SK-N-MC (cell line): Measurements from ENCODE around the gene SPATS2L.

Experiments
- DNase-seq: peaks from one replicate; pipeline ENCODE4 v3.0.0-alpha.2; 2011; ENCODE audit warnings: low read depth, low spot score
- H3K27ac ChIP-seq: fragments of 200-600 bp; sonication (generic); 2 replicates; pipeline ENCODE4 v1.5.1; 2016; ENCODE audit warnings: mixed run types
- H3K36me3 ChIP-seq: fragments of 200-600 bp; sonication (generic); 2 replicates; pipeline ENCODE4 v1.6.1; 2017; ENCODE audit warnings: antibody characterized with exemption, low read length, mixed read lengths; ENCODE audit not compliant: insufficient read depth
- H3K4me3 ChIP-seq: fragments of 200-600 bp; sonication (generic); 2 replicates; pipeline ENCODE4 v1.5.1; 2016
- H3K9ac ChIP-seq: fragments of 200-600 bp; sonication (generic); 2 replicates; pipeline ENCODE4 v1.8.0; 2017; ENCODE audit warnings: mixed run types, mixed read lengths; ENCODE audit not compliant: insufficient read length
- H3K9me3 ChIP-seq: fragments of 200-600 bp; sonication (generic); 2 replicates; pipeline ENCODE4 v1.6.1; 2017; ENCODE audit warnings: low read depth, mild to moderate bottlenecking, antibody characterized with exemption, low read length, moderate library complexity, mixed read lengths
- EZH2 ChIP-seq: fragments of 200-600 bp; sonication (generic); IDR thresholded peaks from one replicate; pipeline ENCODE4 v1.6.1; 2017; ENCODE audit warnings: antibody characterized with exemption
- FOXP2 ChIP-seq: optimal IDR thresholded peaks from 2 replicates; pipeline ENCODE3; 2011; ENCODE audit warnings: mild to moderate bottlenecking, moderate library complexity; ENCODE audit not compliant: insufficient read depth; ENCODE audit errors: extremely low read length, control extremely low read depth
- POLR2AphosphoS5 ChIP-seq: IDR thresholded peaks from 2 replicates; pipeline ENCODE4 v1.6.1; 2012; ENCODE audit warnings: mild to moderate bottlenecking, low read depth, low read length, borderline replicate concordance

Gene SPATS2L

DNA sequence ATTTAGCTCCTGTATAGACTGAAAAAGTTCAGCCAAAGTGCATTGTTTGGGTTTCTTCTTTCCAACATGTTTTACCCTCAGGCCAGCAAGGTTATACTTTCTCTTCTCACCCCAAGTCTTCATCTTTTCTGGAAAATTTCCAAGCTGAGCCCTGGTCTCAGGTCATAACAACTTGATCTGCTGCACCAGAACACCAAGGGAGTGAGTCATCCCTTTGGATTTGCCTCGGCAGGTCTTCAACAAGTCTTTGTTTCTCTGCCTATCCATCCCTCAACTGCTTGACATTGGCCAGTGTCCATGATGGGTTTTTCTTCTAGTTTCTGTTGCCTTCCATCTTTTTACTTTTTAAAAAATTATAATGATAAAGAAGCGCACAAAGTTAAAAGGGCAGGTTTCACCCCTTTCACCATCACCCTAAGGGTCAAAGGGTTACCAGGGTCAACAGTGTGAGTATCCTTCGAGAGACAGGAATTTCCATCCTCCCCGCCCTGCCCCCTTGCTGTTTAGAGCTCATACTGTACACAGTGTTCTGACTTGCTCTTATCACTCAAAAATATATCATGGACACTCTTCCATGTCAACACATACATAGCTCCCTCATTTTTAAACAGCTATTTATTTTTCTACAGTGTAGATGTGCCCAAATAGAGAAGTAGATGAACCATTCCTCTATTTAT, 5.7 kb upstream of the SPATS2L start:
- DNase-seq, result no peak
- TF ChIP-seq POLR2AphosphoS5, result no peak
- TF ChIP-seq EZH2, result no peak
- no peak for TF ChIP-seq FOXP2

DNA sequence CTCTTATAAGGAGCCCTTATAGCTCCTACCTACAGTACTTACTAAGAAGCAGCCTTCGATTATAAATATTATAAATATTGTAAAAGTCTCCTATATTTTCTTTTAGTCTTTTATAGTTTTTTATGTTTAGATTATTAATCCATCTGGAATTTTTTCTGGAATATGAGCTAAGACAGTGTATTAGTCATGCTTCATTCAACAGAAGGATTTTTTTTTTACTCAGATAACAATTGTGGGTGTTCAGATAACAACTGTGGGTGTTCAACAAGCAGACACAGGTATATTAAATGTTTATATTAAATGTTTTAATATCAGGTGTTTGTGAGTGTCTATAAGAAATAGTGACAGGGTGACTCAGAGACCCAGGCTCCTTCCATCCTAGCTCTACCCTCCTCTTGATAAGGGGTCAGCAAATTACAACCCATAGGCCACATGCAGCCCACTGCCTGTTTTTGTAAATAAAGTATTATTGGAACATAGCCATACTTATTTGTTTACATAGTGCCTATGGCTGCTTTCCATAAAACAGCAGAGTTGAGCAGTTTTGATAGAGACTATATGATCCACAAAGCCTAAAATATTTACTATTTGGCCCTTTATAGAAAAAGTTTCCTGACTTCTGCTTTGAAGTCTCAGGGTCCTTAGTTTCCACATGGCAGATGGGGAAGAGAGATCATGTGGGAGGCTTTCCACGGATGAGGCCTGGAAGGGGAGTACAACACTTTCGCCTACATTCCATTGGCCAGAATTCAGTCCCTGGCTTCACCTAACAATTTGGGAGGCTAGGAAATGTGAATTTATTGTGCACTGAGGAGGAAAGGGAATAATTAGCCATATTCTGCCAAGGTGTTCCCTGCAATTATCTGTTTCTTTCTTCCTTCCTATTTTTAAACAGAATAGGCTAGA, 4.3 kb upstream of the SPATS2L start:
- H3K9me3 ChIP-seq, result no peaks in the 10 kb centered on the region
- DNase-seq, result no peak
- H3K4me3 ChIP-seq, result no peak overlapping the region
- no peak overlapping the region for H3K27ac ChIP-seq
- TF ChIP-seq FOXP2 (no peak), EZH2 (no peak)
- no peaks in the 10 kb centered on the region for H3K36me3 ChIP-seq
- H3K9ac ChIP-seq, result no peak overlapping the region

More for the DNA sequence above, 5.7 kb upstream of the SPATS2L start:
- Histone ChIP-seq H3K9ac (no peak overlapping the region), H3K4me3 (no peak overlapping the region), H3K36me3 (no peaks in the 10 kb centered on the region), H3K9me3 (no peaks in the 10 kb centered on the region), H3K27ac (no peak overlapping the region)

DNA sequence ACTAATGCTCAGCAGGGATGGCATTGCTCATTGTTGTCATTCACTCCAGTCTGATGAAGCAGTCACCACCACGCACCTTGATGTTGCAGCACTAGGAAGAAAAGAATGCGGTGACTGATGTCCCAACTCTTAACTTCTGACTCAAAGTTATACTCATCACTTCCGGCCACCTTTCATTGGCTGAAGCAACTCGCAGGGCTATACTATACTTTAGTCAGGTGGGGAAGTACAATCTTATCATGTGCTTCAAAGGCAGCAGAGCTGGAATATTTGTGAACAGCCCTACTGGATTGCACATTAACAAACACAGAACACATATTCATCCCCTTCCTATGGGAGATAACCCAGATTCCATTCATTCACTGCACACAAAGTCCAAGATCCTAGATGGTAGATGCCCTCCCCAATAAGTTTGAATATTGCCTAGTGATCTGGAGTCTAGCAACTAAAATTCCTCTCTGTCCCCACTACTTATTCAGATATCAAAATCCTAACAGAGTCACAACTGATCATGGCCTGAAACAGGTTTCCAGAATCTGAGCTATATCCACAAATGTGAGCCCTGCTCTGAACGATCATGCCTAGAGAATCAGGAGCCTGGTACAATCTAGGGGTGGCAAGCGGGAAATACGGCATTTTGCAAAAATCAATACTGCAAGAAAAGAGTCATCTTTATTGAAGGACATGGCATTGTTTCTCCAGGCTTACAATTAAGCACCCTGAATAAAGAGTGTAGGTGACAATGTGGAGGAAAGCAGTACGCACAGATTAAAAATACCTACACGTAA, 3.4 kb upstream of the SPATS2L start:
- no peak overlapping the region for H3K4me3 ChIP-seq

DNA sequence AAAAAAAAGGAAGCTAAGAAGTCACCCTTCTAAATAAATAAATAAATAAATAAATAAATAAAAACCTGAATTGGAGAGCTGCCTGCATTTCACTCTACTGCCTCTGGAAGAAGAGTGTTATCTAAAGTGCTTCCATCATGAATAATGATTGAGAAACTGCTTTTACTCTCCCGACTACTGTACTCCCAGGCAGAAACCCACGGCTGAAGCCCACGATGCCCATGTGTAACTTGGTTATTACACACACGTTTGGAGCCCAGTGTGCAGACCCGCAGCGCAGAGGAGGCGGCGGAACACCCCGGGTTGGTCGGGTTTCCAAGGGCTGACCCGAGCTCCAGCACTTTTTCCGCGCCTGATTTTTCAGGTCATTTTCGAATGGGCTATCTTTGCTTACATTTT, 697 bp upstream of the SPATS2L start:
- TF ChIP-seq POLR2AphosphoS5 (no peak), EZH2 (no peak), FOXP2 (no peak)
- Histone ChIP-seq H3K36me3 (no peaks in the 10 kb centered on the region), H3K4me3 (peak overlapping the region; percentile 84), H3K9me3 (no peaks in the 10 kb centered on the region), H3K27ac (no peak overlapping the region), H3K9ac (peak overlapping the region; percentile 68)
- DNase-seq, result no peak

More for the DNA sequence above, 3.4 kb upstream of the SPATS2L start:
- H3K9ac ChIP-seq, result no peak overlapping the region
- no peaks in the 10 kb centered on the region for H3K9me3 ChIP-seq
- no peak overlapping the region for H3K27ac ChIP-seq
- TF ChIP-seq FOXP2 (no peak), POLR2AphosphoS5 (no peak), EZH2 (no peak)
- no peak for DNase-seq
- no peaks in the 10 kb centered on the region for H3K36me3 ChIP-seq

DNA sequence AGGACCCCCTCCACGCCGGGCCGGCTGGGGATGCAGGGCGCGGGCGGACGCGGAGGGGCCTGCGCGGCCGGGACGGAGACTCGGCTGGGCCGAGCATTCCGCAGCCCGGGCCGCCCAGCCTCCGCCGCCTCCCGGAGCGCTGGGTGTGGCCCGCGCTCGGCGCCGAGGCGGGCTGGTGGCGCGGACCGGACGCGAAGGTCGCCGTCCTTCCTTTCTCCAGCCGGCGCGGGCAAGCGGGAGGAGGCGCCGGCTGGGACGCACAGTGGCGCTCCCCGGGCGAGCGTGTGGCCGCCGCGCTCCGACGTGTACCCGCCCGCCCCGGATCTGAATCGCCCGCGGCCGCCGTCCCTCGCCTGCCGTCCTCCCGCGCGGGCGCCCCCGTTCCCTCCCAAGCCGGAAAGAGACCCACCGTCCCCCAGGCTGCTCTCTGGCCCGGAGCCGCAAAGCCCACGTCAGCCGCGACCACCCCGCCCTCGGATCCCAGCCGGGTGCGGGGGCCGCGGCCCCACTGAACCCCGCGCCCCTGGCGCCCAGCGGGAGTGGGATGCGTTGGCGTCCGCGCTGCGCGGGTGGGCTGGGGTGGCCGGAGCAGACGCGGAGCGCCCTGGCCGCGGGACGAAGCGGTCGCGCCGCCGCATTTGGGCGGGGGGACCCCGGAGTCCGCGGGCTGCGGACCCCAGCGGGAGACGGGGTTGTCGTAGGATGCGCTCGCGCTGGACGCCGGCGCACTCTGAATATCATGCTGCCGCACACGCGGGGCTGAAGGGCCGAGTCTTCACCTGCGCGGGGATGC, 634 bp downstream of the SPATS2L start:
- Histone ChIP-seq H3K36me3 (no peaks in the 10 kb centered on the region), H3K4me3 (peak overlapping the region; percentile 84), H3K27ac (no peak overlapping the region), H3K9me3 (no peaks in the 10 kb centered on the region), H3K9ac (peak overlapping the region; percentile 70)
- TF ChIP-seq POLR2AphosphoS5, result no peak
- TF ChIP-seq EZH2, result no peak
- no peak for TF ChIP-seq FOXP2
- DNase-seq, result no peak

DNA sequence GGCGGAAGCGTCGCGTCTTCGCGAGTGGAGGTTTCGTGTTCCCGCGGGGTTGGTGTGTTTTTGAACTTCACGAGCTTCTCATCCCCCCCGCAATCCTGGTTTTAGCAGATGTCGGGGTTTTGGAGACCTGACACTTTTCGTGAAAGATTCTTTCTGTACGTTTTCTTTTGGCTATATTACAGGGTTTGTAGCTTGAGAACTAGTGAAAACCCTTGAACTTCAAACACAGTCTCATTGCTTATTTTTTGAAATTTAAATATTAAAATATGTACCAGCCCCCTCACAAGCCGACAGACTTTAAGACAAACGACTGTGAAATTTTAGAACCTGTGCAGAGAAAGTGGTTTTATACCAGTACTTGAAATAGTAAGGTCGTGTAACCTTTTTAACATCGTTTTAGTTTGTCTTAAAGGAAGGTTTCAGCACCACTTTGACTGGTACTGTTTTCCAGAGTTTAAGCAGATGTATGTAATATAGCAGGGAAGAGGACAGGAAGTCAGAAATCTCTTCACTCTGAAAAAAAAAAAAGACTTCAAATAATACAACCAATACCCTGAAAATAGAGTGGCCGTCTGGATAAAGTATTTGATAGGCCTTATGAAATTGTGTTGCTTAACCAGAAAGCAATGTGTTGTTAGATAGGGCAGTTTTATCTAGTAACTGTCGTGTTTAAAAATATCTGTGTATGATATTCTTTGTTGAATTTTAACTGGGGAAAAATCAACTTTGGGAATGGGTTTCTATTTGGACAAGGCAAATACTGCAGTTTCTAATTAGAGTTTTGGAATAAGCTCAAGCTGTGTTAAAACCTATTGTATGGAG, 1.4 kb downstream of the SPATS2L start:
- H3K4me3 ChIP-seq, result peak overlapping the region; percentile 84
- no peak for DNase-seq
- H3K9ac ChIP-seq, result peak overlapping the region; percentile 70
- H3K36me3 ChIP-seq, result no peaks in the 10 kb centered on the region
- H3K27ac ChIP-seq, result peak overlapping the region; percentile 62; the same call in 1 of the 2 replicates
- TF ChIP-seq FOXP2 (no peak), EZH2 (no peak), POLR2AphosphoS5 (no peak)
- H3K9me3 ChIP-seq, result no peaks in the 10 kb centered on the region

DNA sequence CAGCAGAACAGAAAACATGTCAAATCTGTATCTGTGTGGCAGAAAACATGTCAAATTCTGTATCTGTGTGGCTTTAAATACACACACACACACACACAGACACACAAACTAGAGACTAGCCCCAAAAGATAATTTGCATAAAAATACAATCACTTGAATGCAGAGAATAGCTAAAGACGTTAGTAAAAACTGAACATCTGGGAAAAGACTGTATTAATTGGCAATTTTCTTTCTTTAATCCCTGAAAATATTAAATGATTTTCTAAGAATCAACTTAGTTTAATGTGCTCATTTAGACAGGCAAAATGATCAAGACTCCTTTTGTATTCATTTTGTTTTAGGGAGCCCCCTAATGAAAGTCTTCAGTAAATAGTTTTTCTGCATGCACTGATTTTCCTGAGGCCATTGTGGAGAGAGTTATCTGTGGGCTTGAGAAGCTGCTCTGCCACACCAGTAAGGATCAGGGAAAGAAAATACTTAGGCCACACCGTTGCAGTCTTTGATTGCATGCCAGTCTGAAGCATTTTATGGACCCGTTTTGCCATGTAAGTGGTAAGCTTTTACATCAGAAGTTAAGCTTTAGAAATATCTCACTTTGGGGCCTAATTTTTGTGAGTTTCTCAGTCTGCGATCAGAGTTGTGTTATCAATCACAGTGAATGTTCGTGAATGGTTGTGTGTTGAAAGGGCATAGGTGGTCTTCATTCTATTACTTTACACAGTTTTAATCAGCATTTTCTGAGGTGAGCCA, 2.2 kb downstream of the SPATS2L start:
- DNase-seq, result no peak
- Histone ChIP-seq H3K9me3 (no peaks in the 10 kb centered on the region), H3K9ac (no peak overlapping the region), H3K4me3 (peak overlapping the region; percentile 84), H3K36me3 (no peaks in the 10 kb centered on the region), H3K27ac (peak overlapping the region; percentile 62; the same call in 1 of the 2 replicates)
- TF ChIP-seq EZH2, result no peak
- no peak for TF ChIP-seq FOXP2
- TF ChIP-seq POLR2AphosphoS5, result no peak
